ENCODE measurements around the gene NOD1. TPM values are rescaled to one million over a fixed set of nuclear protein-coding genes. Genes with fewer than 3 reads are reported as not detected.
"Not testable (repeated sequence)": the region's sequence is repeated elsewhere in the genome, so short reads cannot be mapped to it uniquely, and the experiment has no call there.

NOD1 gene
- total RNA-seq, 1 donor = 17.8 TPM

DNA sequence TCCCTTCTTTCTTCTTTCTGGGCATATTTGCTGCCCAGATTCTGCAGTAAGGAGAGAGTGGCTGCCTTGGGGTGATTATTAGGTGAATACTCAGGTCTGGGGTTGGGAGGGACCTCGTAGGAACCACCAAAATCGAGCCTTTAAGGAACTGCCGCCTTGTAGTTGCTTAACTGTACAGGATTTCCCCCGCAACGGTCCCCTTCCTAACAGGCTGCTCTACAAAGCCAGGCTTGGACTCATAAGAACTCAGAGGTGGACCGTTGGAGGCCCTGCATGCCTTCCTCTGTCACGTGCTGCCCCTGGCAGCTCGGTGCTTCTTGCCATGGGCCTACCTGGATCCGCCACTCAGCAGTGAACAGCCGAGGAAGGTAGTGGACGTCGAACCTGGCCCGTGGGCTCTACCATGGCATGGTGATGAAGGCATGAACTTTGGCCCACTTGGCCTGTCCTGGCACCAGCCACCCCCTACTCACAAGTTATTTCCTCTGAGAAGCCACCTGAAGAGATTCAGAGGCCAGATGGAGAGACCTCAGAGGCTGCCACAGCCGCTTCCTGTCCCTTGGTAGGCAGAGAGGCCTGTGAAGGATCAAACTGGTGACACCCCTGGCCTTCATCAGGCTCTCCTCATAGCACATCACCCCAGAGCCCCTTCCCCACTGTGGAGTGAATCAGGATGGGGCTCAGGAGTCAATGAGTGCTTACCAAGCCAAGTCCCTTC lies 54.6 kb downstream of the NOD1 start:
- no peak for DNase-seq (ENCODE audit: low read depth in 2 of 3, low spot score in 2 of 3)

DNA sequence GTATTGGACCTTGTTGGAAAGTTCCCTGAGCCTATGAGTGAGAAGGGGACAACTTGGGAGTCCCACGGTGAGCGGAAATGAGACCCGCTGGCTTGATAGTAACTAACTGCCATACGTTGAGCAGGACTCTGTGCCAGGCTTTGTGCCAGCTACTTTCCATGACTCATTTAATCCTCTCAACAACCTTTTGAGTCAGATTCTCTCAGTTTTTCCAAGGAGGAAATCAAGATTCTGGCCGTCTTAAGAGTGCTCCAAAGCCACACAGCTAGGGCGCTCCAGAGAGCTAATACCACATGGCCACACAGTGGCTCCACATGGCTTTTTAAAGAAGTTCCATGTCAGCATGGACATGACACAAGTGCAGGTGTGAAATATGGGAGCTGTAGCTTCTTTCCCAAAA lies 55.7 kb downstream of the NOD1 start:
- no peak for DNase-seq (ENCODE audit: low read depth in 2 of 3, low spot score in 2 of 3)

DNA sequence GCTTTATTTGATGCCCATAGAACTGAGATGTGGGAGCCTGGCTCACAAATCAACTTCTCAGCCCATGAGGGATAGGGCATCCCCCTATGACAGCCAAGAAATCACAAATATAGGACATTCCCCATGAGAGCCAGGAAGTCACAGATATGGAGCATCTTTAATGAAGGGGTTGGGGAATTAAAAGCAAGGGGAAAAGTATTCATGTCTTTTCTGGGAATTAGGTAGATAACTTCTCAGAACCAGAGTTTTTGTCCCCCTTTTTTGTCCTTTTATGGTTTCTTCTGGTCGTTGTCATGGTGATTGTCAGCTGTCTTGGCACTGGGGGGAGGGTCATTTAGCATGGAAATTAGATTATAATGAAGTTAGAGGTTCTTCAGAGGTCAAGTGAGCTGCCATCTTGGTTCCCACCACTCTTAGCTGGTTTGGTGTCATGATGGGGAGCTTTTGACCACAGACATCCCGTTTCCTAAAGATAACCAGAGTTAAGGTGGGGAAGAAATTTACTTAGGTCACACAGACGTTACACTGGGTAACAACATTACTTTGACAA lies 56.9 kb downstream of the NOD1 start:
- DNase-seq (ENCODE audit: low read depth in 2 of 3, low spot score in 2 of 3) = no peak

DNA sequence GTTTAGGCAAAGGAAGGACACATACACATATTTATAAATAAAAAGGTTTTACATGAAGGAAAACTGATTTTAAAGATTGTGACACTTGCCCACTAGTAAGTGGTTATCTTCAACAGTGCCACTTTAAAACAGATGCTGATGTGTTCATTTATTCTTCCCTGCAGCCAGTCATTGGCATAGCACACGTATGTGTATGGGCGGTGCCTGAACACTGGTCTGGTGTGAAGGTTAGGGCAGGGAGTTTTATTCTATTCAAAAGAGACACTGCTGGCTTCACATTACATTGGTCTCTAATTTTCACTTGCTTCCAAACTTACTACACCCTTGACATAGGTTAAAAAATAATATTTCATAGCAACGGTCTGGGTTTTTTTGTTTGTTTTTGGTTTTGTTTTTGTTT lies 57.9 kb downstream of the NOD1 start:
- DNase-seq (ENCODE audit: low read depth in 2 of 3, low spot score in 2 of 3) = no peak

DNA sequence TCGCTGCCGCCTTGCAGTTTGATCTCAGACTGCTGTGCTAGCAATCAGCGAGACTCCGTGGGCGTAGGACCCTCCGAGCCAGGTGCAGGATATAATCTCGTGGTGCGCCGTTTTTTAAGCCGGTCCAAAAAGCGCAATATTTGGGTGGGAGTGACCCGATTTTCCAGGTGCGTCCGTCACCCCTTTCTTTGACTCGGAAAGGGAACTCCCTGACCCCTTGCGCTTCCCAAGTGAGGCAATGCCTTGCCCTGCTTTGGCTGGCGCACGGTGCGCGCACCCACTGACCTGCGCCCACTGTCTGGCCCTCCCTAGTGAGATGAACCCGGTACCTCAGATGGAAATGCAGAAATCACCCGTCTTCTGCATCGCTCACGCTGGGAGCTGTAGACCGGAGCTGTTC lies 58.5 kb downstream of the NOD1 start:
- not testable (repeated sequence) for DNase-seq (ENCODE audit: low read depth in 2 of 3, low spot score in 2 of 3)

DNA sequence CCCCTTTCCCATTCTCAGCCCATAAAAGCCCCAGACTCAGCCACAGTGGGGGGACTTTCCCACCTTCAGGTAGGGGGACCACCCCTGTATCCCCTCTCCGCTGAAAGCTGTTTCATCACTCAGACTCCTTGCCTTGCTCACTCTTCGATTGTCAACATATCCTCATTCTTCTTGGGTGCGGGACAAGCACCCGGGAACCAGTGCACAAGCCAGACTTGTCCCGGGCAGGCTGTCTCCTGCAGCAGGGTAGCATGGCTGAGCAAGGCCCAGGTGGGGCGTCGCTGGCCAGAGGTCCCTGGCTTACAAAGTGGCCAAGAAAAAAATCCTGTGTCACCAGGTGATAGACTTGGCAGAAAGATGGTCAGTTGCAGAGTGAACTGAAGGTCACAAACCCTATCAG lies 64.7 kb downstream of the NOD1 start:
- DNase-seq (ENCODE audit: low read depth in 2 of 3, low spot score in 2 of 3) = no peak

DNA sequence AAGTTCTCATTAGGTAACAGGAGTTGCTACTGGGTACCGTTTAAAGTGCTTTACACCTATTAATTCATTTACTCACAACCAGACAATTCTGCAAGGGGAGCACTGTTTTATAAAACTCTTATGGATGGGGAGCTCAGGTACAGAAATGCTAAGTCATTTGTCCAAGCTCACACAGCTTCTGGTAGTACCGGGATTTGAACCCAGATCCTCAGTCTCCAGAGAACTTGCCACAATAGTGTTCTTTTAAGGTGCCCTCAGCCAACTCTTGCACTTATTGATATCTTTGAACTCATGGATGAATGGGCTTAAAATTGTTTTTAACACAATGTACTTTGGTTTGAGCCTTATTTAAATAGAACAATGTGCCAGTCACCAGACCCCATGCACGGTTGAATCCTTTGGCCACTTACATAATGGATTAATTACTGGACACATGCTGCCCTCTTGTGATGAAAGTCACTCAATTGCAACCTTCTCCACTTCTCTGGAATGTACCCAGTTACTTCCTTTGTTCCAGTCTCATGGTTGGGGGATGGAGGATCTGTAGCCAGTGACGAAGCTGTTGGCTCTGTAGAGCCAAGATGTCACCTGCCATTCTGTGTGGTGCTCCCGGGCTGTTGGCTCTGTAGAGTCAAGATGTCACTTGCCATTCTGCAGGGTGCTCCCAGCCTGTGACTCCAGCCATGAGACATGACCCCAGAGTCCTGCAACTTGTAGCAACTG lies 65.6 kb downstream of the NOD1 start:
- peak in 2 of 3 donors; percentile 32 to 77 for DNase-seq (ENCODE audit: low read depth in 2 of 3, low spot score in 2 of 3)

DNA sequence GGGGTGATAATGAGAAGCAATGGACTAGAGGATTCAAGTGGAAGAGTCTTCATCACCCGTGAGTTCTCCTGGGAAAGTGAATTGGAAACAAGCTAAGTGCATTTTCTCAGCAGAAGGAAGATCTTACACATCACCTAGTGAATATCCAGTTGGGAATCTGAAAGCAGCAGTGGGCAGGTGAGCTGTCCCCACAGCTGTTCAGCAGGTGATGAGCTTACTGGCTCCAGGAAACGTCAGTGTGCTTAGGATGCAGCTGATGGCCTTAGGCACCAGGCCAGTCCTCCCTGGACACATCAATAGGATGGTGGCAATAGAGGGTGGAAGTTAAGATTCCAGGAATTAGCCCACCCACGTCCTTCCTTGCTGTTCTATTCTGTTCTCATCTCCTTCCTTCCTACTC lies 66.7 kb downstream of the NOD1 start:
- no peak for DNase-seq (ENCODE audit: low read depth in 2 of 3, low spot score in 2 of 3)

DNA sequence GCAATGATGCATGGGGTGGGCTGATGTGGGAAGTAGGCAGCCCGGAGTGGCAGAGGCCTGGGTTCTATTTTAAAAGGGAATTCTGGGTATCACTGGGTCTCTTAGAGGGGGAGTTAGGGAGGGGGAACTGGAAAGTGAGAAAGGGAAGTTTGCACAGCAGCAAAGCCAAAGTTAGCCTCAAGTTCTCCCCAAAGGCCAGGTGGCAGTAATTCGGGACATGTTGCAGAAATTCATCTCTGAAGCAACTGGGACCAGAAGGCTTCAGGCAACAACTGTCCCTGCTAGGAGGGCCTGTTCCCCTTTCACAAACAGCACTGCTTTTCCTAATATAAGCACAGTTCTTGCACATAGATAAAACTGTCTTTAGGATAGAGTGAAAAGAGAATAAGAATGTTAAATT lies 67.4 kb downstream of the NOD1 start:
- DNase-seq (ENCODE audit: low read depth in 2 of 3, low spot score in 2 of 3) = no peak

DNA sequence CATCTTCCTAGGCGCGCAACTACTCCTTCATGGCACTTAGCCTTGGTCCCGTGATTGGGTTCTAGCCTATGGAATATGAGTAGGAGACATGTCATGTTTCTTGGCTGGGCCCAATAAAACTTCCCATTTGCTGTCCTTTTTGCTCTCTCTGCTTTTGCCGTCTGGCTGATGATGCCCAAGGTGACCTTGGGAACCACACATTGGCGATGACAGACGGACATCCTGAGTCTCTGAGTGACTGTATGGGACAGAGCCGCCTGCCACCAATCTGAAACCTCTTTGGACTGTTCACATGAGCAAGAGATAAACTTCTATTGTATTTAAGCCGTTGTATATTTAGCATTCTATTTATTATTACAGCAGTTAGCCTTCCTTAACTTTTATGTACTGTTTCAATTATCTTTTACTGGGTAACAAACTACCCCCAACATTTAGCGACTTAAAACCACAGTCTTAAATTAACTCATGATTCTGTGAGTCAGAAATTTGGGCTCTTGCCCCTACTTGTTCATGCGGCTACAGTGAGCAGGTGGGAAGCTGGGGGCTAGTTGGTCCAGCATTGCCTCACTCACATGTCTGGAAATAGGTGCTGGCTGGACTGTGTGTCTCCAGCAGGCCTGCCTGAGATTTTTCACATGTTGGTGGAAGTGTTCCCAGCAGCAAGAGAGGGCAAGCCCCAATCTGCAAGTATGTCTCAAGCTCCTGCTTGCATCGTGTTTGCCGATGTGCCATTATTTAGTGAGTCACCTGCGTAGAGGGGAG lies 71.7 kb downstream of the NOD1 start:
- no peak for DNase-seq (ENCODE audit: low read depth in 2 of 3, low spot score in 2 of 3)

DNA sequence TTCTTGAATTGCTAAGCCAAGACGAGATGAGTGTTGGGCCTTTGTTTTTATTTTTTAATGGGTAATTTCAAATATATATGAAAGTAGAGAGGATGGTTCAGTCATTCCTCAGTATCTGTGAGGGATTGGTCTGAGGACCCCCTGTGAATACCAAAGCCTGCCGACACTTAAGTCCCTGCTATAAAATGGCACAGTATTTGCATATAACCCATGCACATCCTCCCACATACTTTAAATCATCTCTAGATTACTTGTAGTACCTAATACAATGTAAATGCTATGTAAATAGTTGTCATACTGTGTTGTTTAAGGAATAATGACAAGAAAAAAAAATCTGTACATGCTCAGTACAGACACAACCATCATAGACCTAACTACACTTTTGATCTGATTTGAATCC lies 73.4 kb downstream of the NOD1 start:
- no peak for DNase-seq (ENCODE audit: low read depth in 2 of 3, low spot score in 2 of 3)

DNA sequence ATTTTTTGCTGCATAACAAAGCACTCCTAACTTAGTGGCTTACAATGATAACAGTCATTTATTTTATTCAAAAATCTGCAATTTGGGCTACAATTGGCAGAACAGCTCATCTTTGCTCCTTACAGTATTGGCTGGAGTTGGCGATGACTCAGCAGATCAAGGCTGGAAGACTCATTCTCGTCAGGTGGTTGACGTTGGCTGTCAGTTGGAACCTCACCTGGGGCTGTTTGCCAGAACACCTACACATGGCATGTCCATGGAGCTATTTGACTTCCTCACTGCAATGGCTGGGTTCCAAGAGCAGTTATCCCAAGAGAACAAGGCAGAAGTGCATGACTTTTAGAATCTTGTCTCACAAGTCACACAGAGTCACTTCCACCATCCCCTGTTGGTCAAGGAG lies 75.1 kb downstream of the NOD1 start:
- no peak for DNase-seq (ENCODE audit: low read depth in 2 of 3, low spot score in 2 of 3)

DNA sequence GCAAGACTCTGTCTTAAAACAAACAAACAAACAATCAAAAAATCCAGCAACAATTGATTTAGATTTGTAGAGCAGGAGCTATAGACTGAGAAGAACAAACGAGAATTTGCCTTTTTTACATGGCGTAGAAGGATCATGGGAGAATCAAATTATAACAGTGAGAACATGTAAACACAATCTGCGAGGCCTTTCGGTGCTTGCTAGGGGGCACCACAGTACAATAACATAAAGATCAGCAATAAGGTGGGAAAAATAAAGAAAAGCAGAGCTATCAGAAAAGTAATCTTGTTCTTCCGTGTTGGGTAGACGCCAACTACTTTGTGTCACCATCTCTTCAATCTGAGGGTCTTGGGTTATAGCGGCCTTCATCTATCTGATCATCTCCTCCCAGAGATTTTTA lies 82.2 kb downstream of the NOD1 start:
- peak in 2 of 3 donors; percentile 19 to 41 for DNase-seq (ENCODE audit: low read depth in 2 of 3, low spot score in 2 of 3)

DNA sequence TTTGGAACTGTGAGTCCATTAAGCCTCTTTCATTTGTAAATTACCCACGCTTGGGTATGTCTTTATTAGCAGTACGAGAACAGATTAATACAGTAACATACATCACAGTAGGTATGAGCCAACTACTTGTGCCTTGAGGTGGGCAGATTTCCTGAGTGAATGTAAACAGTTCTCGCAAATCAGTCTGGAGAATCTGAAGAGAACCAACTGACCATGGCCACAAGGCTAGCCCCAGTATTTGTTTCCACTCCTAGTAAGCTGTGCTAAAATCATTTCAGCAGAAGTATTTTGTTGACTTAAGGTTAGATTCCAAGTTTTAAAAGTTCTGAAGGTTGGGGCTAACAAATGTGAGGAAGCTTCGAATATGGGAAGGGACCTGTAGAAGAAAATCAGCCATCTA lies 82.9 kb downstream of the NOD1 start:
- no peak for DNase-seq (ENCODE audit: low read depth in 2 of 3, low spot score in 2 of 3)

DNA sequence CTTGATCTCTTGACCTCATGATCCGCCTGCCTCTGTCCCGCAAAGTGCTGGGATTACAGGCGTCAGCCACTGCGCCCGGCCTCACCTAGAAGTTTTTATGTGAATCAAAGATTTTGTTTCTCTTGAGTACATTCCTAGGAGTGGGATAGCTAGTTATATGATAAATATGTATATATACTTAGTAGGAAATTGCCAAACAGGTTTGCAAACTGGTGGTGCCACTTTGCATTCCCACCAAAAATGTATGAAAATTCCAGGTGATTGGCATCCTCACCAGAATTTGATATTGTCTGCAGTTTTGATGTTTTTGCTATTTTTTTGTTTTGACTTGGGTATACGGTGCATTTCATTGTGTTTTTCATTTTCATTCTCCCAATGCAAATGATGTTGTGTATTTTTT lies 86.8 kb downstream of the NOD1 start:
- DNase-seq (ENCODE audit: low read depth in 2 of 3, low spot score in 2 of 3) = no peak

DNA sequence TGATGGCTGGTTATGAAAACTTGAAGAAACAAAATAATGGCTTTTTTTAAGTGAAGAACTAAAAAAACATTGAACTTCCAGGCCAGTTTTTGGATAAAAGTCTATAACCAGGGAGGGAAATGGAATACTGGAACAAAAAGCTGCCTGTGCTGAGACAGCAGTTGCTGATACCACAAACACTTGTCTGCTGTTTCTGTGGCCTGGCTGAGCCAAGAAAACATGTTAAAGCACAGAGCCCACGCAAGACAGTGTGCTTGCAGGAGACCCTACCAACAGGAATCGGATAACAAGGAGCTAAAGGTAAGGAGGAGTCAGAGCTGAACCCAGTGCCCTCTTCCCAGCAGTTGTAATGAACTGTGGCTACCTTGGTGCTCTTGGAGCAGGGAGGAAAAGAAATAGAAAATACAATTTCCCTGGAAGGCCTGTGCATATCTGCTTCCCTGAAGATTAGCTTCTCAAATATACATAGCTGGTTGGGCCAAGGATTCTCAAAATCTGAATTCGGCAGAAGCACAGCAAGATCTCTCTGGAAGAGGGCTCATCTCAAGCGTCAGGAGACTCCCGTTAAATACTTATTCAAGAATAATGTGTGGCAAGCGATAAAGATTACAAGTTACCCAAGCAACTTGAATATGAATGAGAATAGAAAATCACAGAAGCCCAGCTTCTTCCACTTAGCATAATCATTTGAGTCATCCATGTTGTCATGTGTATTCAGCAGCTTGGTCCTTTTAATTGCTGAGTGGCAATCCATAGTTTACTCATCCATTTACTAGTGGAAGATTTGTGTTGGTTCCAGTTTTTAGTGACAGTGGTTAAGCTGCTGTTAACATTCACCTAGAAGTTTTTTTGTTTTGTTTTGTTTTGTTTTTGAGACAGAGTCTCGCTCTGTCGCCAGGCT lies 87.6 kb downstream of the NOD1 start:
- no peak for DNase-seq (ENCODE audit: low read depth in 2 of 3, low spot score in 2 of 3)

DNA sequence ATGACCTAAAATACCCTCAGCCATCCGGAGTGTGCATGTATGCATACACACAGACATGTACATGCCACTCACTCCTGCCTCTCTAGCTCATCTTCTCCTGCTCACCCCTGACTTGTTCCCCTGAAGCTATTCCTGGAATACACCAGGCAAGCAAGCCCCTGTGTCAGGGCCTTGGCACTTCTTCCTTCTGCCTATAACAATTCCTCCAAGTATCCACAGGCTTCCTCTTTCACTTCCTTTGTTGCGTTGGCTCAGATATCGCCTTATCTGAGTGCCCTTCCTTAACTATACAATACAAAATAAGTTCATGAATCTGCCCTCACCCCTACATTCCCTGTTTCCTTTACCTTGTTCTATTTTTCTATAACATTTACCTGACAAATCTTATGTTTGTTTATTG lies 88.8 kb downstream of the NOD1 start:
- DNase-seq (ENCODE audit: low read depth in 2 of 3, low spot score in 2 of 3) = no peak

DNA sequence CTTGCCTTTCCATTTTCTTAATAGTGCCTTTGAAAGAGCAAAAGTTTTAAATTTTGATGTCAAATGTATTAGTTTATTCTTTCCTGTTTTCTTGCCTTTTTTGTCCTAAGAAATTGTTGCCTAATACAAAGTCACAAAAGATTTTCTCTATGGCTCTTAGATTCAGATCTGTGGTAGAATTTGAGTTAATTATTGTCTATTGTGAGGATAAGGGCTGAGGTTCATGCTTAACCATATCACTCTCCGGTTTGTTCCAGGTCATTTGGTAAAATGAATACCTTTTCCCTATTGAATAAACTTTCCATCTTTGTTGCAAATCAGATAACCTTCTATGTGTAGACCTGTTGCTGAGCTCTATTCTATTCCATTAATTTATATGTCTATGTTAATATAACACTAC lies 96.0 kb downstream of the NOD1 start:
- DNase-seq (ENCODE audit: low read depth in 2 of 3, low spot score in 2 of 3) = no peak

DNA sequence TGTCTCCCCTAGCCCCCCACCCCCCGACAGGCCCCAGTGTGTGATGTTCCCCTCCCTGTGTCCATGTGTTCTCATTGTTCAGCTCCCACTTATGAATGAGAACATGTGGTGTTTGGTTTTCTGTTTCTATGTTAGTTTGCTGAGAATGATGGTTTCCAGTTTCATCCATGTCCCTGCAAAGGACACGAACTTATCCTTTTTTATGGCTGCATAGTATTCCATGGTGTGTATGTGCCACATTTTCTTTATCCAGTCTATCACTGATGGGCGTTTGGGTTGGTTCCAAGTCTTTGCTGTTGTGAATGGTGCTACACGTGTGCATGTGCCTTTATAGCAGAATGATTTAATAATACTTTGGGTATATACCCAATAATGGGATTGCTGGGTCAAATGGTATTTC lies 97.8 kb downstream of the NOD1 start:
- DNase-seq (ENCODE audit: low read depth in 2 of 3, low spot score in 2 of 3) = not testable (repeated sequence)

DNA sequence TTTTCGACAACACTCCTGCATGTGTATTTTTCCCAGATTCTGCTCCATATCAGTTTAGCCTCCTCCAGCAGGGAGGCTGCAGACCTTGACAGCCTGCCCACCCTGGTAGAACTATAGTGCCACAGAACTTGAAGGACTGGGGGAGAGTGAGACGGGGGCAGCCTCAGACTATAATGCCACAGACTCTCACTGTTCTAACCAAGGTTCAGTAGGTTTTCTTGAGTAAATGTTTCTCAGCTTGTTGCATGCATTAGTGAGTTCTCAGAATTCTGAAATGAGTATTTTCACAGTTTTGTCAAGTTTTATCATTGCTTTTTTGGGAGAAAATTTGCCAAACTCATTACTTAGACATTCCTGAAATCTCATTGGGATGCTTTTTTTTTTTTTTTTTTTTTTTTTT lies 98.3 kb downstream of the NOD1 start:
- DNase-seq (ENCODE audit: low read depth in 2 of 3, low spot score in 2 of 3) = no peak
